ENCODE measurements around the gene ASTN1.

Gene ASTN1

DNA sequence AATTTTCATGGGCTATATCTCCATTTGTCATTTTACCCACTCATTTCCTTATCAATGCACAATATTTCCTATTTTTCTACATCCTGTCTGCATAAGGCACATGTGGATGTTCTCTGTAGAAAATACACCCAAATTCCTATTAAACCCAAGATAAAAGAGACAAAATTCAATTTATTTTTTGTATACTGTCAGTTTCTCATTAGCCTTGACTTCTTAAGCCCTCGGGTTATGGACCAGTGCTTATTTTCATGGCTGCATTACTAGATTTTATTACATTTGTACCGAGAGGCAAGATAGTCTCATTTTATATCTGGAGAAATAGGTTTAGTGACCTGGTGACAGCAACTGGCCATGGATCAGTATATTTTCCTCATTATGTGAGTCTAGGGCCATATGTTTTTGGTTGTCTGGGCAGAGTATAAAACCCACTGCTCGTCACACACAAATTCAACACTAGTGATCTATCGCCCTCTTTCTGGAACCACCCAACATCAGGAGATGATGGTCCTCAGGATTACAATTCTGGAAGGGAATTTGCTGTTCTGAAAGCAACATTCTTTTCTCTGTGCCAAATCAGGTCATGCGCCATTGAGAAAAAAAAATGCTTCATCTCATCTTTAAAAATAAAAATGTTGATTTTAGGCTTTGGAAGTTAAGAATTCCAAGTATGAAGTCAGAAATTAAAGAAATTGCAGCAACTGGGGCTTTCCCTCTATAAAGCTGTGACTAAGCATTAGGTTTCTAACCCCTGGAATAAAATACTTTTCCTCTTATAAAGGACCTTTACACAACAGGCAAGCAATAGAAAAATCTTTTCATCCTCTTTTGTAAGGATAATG, 81.4 kb downstream of the ASTN1 start (continued):
- TF ChIP-seq, protein P1, sequence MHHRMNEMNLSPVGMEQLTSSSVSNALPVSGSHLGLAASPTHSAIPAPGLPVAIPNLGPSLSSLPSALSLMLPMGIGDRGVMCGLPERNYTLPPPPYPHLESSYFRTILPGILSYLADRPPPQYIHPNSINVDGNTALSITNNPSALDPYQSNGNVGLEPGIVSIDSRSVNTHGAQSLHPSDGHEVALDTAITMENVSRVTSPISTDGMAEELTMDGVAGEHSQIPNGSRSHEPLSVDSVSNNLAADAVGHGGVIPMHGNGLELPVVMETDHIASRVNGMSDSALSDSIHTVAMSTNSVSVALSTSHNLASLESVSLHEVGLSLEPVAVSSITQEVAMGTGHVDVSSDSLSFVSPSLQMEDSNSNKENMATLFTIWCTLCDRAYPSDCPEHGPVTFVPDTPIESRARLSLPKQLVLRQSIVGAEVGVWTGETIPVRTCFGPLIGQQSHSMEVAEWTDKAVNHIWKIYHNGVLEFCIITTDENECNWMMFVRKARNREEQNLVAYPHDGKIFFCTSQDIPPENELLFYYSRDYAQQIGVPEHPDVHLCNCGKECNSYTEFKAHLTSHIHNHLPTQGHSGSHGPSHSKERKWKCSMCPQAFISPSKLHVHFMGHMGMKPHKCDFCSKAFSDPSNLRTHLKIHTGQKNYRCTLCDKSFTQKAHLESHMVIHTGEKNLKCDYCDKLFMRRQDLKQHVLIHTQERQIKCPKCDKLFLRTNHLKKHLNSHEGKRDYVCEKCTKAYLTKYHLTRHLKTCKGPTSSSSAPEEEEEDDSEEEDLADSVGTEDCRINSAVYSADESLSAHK (tag by site-specific recombination; IDR thresholded peaks at IDR 0.05), result no peak
- no peak for TF ChIP-seq ZNF239 (tag by site-specific recombination; IDR thresholded peaks at IDR 0.05)
- TF ChIP-seq ZBTB6 (tag by site-specific recombination; IDR thresholded peaks at IDR 0.05), result no peak
- TF ChIP-seq ZNF211 (tag by site-specific recombination; IDR thresholded peaks at IDR 0.05; ENCODE audit: low read depth), result no peak

GRCh38 chr1:177080564-177080963, 83.9 kb downstream of the ASTN1 start:
- no peaks in the 10 kb centered on the region for H3K9me3 ChIP-seq (ENCODE audit: control insufficient read depth, insufficient read depth, low read depth, low read length)
- TF ChIP-seq ZNF558 (tag by site-specific recombination; IDR thresholded peaks at IDR 0.05) (no peak), OSR2 (tag by site-specific recombination; IDR thresholded peaks at IDR 0.05) (no peak), ZNF132 (tag by site-specific recombination; IDR thresholded peaks at IDR 0.05; ENCODE audit: borderline replicate concordance) (no peak), ZNF366 (tag by site-specific recombination; conservative IDR thresholded peaks at IDR 0.05) (no peak), ZNF148 (tag by site-specific recombination; IDR thresholded peaks at IDR 0.05; ENCODE audit: borderline replicate concordance) (no peak), ZNF341 (tag by site-specific recombination; IDR thresholded peaks at IDR 0.05; ENCODE audit: low read depth) (no peak), HOXD13 (CRISPR knock-in tag; IDR thresholded peaks at IDR 0.05; ENCODE audit: borderline replicate concordance) (no peak)
- H3K27ac ChIP-seq (ENCODE audit: extremely low read depth, low read depth, low read length), result no peak overlapping the region
- POLR2A ChIA-PET, result no interaction called here
- CTCF ChIA-PET, result interaction anchor here (1.4 kb wide), 1 partner anchor 9 kb away, joined by 4 read pairs; no protein-coding TSS in a partner anchor
- H3K36me3 ChIP-seq (ENCODE audit: control insufficient read depth in 2 of 2, insufficient read depth in 1 of 2, low read length in 2 of 2), result no peaks in the 10 kb centered on the region
- H3K4me3 ChIP-seq (ENCODE audit: low read depth, low read length), result no peak overlapping the region
- H3K4me1 ChIP-seq (ENCODE audit: control insufficient read depth, insufficient read depth, low read length), result no peaks in the 10 kb centered on the region

DNA sequence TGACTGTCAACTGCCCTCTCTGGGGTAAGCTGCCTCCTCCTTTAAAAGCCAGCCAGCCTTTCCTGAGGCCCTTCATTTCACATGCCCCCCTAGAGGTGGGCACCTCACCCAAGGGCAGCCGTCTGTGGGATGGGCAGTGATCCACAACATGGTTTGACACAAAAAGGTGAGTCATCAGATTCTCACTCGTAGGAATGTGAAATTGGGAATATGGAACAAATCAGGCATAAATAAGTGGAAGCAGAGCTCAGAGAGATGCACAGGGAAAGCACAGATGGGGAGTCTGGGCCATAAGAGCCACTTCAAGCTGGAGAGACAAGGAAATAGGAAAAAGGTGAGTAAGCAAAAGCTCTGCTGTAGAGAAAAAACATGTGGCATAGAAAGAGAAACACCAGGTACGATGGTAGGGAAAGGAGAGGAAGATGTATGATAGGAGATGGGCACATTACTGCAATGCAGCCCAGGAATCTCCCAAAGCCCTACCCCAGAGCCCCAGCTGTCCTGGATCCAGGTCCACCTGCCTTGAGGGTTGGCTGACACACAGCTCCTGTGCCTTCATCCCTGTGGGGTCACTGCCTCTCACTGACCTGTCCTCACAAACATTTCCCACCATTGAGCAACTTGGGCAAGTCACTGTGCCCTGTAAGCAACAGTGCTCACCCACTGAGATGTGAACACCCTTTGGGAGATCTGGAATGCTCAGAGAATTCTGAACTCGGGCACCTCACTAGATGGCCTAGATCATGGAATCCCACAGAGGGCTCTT, 86.6 kb downstream of the ASTN1 start:
- no peaks in the 10 kb centered on the region for H3K9me3 ChIP-seq (ENCODE audit: control insufficient read depth, insufficient read depth, low read depth, low read length)
- H3K27ac ChIP-seq (ENCODE audit: extremely low read depth, low read depth, low read length), result no peak overlapping the region
- POLR2A ChIA-PET, result no interaction called here
- CTCF ChIA-PET, result interaction anchor here (0.6 to 1.1 kb wide), 3 partner anchors 94 to 815 kb away, joined by 3 to 4 read pairs (median 3); no protein-coding TSS in a partner anchor
- H3K4me1 ChIP-seq (ENCODE audit: control insufficient read depth, insufficient read depth, low read length), result no peaks in the 10 kb centered on the region
- H3K36me3 ChIP-seq (ENCODE audit: control insufficient read depth in 2 of 2, insufficient read depth in 1 of 2, low read length in 2 of 2), result no peaks in the 10 kb centered on the region
- no peak overlapping the region for H3K4me3 ChIP-seq (ENCODE audit: low read depth, low read length)
- no peak for TF ChIP-seq ZNF776 (tag by site-specific recombination; IDR thresholded peaks at IDR 0.05; ENCODE audit: borderline replicate concordance)
- no peak for TF ChIP-seq ZNF677 (tag by site-specific recombination; IDR thresholded peaks at IDR 0.05)
- TF ChIP-seq, protein P2, sequence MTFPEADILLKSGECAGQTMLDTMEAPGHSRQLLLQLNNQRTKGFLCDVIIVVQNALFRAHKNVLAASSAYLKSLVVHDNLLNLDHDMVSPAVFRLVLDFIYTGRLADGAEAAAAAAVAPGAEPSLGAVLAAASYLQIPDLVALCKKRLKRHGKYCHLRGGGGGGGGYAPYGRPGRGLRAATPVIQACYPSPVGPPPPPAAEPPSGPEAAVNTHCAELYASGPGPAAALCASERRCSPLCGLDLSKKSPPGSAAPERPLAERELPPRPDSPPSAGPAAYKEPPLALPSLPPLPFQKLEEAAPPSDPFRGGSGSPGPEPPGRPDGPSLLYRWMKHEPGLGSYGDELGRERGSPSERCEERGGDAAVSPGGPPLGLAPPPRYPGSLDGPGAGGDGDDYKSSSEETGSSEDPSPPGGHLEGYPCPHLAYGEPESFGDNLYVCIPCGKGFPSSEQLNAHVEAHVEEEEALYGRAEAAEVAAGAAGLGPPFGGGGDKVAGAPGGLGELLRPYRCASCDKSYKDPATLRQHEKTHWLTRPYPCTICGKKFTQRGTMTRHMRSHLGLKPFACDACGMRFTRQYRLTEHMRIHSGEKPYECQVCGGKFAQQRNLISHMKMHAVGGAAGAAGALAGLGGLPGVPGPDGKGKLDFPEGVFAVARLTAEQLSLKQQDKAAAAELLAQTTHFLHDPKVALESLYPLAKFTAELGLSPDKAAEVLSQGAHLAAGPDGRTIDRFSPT (tag by site-specific recombination; IDR thresholded peaks at IDR 0.05), result 0 out of 2 replicates have a peak, but pooled peaks have one; percentile 37
